Sigmoid colon (tissue), 7 donors: ENCODE measurements around the gene LRRFIP2. TPM values are rescaled to one million over a fixed set of nuclear protein-coding genes. Genes with fewer than 3 reads are reported as not detected.

Source experiments
- DNase-seq: peaks from one replicate; pipeline ENCODE4 v3.0.0-alpha.2; 2019
- H3K27ac ChIP-seq, 4 donors: fragments of 200-600 bp; sonication (generic); one replicate each; pipeline ENCODE4 v1.5.1; 2016 to 2019; ENCODE audit warnings: mild to moderate bottlenecking in 1 of 4
- H3K27me3 ChIP-seq, 3 donors: fragments of 200-600 bp; sonication (generic); one replicate each; pipeline ENCODE4 v1.5.1; 2019; ENCODE audit warnings: mild to moderate bottlenecking in 1 of 3
- H3K36me3 ChIP-seq, 4 donors: fragments of 200-600 bp; sonication (generic); one replicate each; pipeline ENCODE4 v1.5.1; 2016 to 2019
- H3K4me1 ChIP-seq, 4 donors: fragments of 200-600 bp; sonication (generic); one replicate each; pipeline ENCODE4 v1.5.1; 2017 to 2019
- H3K4me3 ChIP-seq, 4 donors: fragments of 200-600 bp; sonication (generic); one replicate each; pipeline ENCODE4 v1.5.1; 2017 to 2019; ENCODE audit warnings: mild to moderate bottlenecking in 2 of 4, moderate library complexity in 1 of 4
- H3K9me3 ChIP-seq, 4 donors: fragments of 200-600 bp in 3 of 4; sonication (generic) in 3 of 4; one replicate each; pipeline versions ENCODE4 v1.5.1 to v1.6.1; 2013 to 2019
- EP300 ChIP-seq, 4 donors: sonication (generic); formaldehyde crosslinking; IDR thresholded peaks; one replicate each; pipeline ENCODE4 v1.6.1; 2017; ENCODE audit warnings: antibody characterized with exemption in 4 of 4
- POLR2A ChIP-seq, 2 donors: fragments of 450-650 bp; IDR thresholded peaks; one replicate each; pipeline ENCODE4 v1.6.1; 2016; ENCODE audit warnings: antibody characterized with exemption in 2 of 2, mild to moderate bottlenecking in 2 of 2, moderate library complexity in 2 of 2
- POLR2AphosphoS5 ChIP-seq, 4 donors: sonication (generic); formaldehyde crosslinking; IDR thresholded peaks; one replicate each; pipeline ENCODE4 v1.6.1; 2017; ENCODE audit warnings: antibody characterized with exemption in 4 of 4
- WGBS, 2 donors: extraction: QIAGEN DNeasy Blood & Tissue Kit; methylation state at CpG; one replicate each; pipeline ENCODE4 v1.1.7; 2013; 5-methylcytosine and 5-hydroxymethylcytosine counted together
- intact Hi-C: fragments of 100-400 bp; cut with DNase I; formaldehyde crosslinking; loops from one replicate; pipeline ENCODE4 v1.15.1; 2023
- polyA plus RNA-seq, 3 donors: library from polyadenylated mRNA; stranded (reverse); fragments of 200-250 nt; gene quantifications; one replicate each; pipeline ENCODE4 v1.2.3, GENCODE V29; 2013
- total RNA-seq, 4 donors: library from RNA; depleted of rRNA; stranded (reverse); fragments of >200 nt; gene quantifications; one replicate each; pipeline ENCODE4 v1.1.0, GENCODE V29; 2016
- TF ChIP-seq, protein P1 (sequence below), 4 experiments: fragments of 450-650 bp in 3 of 4; fragments of 200-600 bp in 1 of 4; IDR thresholded peaks; one replicate each; pipeline ENCODE4 v1.5.1; 2016 to 2019; ENCODE audit warnings: antibody characterized with exemption in 4 of 4, mild to moderate bottlenecking in 3 of 4, moderate library complexity in 2 of 4
- donor health status: healthy with polysubstance abuse.
- donor health status: Bipolar disorder and iron deficiency.
- donor health status: healthy.

LRRFIP2 gene
- total and polyA plus RNA-seq, 7 donors: 47.2 to 91.8 (median 60.1) TPM

DNA sequence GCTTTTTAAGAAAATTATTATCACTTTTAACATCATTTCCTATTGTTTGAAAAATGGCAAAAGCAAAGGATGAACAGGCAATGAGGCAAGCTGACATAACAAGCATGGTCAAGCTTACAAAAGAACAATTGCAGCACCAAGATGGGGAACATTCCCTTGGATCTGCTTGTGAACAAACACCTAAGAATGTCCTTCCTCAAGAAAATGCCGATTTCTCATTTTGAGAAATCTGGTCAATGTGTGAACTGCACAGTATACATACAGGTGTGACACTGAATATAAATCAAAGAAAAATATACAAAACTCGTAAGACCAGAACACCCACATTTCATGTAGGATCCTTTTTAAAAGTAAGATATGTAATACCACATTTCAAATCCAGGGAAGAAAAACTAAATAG, 58.9 kb downstream of the LRRFIP2 start:
- no peaks in the 10 kb centered on the region for H3K36me3 ChIP-seq
- no peaks in the 10 kb centered on the region for H3K27me3 ChIP-seq
- DNase-seq: no peak
- H3K27ac ChIP-seq: peak overlapping the region in 1 of 4 donors; percentile 48
- WGBS, 2 donors: 92 to 93% methylated on average over 2 of the region's 2 CpGs
- no peak overlapping the region for H3K4me3 ChIP-seq
- no peaks in the 10 kb centered on the region for H3K9me3 ChIP-seq
- TF ChIP-seq EP300 (IDR thresholded peaks at IDR 0.05) (no peak), POLR2AphosphoS5 (IDR thresholded peaks at IDR 0.05) (no peak), POLR2A (IDR thresholded peaks at IDR 0.05) (no peak)
- TF ChIP-seq, protein P1, sequence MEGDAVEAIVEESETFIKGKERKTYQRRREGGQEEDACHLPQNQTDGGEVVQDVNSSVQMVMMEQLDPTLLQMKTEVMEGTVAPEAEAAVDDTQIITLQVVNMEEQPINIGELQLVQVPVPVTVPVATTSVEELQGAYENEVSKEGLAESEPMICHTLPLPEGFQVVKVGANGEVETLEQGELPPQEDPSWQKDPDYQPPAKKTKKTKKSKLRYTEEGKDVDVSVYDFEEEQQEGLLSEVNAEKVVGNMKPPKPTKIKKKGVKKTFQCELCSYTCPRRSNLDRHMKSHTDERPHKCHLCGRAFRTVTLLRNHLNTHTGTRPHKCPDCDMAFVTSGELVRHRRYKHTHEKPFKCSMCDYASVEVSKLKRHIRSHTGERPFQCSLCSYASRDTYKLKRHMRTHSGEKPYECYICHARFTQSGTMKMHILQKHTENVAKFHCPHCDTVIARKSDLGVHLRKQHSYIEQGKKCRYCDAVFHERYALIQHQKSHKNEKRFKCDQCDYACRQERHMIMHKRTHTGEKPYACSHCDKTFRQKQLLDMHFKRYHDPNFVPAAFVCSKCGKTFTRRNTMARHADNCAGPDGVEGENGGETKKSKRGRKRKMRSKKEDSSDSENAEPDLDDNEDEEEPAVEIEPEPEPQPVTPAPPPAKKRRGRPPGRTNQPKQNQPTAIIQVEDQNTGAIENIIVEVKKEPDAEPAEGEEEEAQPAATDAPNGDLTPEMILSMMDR (IDR thresholded peaks at IDR 0.05): no peak
- intact Hi-C loops: no loop called here
- peaks cover 0 to 34% (median 20%) of the 10 kb centered on the region in 4 donors for H3K4me1 ChIP-seq

DNA sequence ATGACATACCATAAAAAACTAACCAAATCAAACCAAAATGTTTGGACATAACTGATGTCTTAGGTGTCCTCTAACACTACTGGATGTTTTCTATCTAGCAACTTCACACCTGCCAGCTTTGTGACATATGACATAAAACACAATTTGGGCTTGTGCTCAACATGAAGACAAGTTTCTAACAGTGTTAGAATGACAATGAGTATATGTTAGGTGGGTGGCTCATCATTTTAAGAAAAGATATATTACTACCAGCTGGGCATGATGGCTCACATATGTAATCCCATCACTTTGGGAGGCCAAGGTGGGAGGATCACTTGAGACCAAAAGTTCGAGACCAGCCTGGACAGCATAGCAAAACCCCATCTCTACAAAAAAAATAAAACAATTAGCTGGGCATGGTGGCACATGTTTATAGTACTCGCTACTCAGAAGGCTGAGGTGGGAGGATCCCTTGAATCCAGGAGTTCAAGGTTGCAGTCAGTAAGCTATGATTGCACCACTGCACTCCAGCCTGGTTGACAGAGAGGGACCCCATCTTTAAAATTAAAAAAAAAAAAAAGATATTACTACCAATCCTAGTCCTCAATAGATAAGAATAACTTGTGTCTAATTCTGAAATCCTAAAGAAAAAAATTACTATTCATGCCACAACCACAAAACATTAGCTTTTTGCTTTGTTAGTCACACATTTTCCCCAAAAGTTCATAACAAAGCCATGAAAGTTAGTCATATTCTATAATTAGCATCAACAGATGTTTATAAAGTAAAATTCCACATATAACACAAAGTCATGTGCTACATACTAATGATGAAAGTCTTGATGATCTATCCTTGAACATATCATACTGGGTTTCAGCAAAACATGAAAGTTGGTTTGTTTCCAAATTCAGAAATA, 59.9 kb downstream of the LRRFIP2 start:
- DNase-seq: no peak
- Histone ChIP-seq H3K27me3 (no peaks in the 10 kb centered on the region), H3K4me1 (peaks cover 0 to 39% (median 21%) of the 10 kb centered on the region in 4 donors), H3K27ac (peak overlapping the region in 2 of 4 donors; percentile 31 to 48), H3K36me3 (no peaks in the 10 kb centered on the region), H3K4me3 (no peak overlapping the region), H3K9me3 (no peaks in the 10 kb centered on the region)
- intact Hi-C loops: no loop called here
- TF ChIP-seq, protein P1 (IDR thresholded peaks at IDR 0.05): no peak
- TF ChIP-seq POLR2A (IDR thresholded peaks at IDR 0.05): no peak
- no peak for TF ChIP-seq EP300 (IDR thresholded peaks at IDR 0.05)
- peak in 1 of 4 donors; percentile 25 for TF ChIP-seq POLR2AphosphoS5 (IDR thresholded peaks at IDR 0.05)
- WGBS, 2 donors: 96 to 98% methylated on average over 2 of the region's 2 CpGs

GRCh38 chr3:37112987-37113386, 61.4 kb downstream of the LRRFIP2 start:
- Histone ChIP-seq H3K4me3 (no peak overlapping the region), H3K27ac (no peak overlapping the region), H3K9me3 (no peaks in the 10 kb centered on the region), H3K27me3 (no peaks in the 10 kb centered on the region), H3K36me3 (no peaks in the 10 kb centered on the region), H3K4me1 (peaks cover 0 to 49% (median 31%) of the 10 kb centered on the region in 4 donors)
- intact Hi-C loops: no loop called here
- TF ChIP-seq POLR2AphosphoS5 (IDR thresholded peaks at IDR 0.05): no peak
- TF ChIP-seq EP300 (IDR thresholded peaks at IDR 0.05): no peak
- no peak for TF ChIP-seq POLR2A (IDR thresholded peaks at IDR 0.05)
- TF ChIP-seq, protein P1 (IDR thresholded peaks at IDR 0.05): no peak
- WGBS, 2 donors: 95 to 98% methylated on average over 1 of the region's 1 CpG
- DNase-seq: no peak

DNA sequence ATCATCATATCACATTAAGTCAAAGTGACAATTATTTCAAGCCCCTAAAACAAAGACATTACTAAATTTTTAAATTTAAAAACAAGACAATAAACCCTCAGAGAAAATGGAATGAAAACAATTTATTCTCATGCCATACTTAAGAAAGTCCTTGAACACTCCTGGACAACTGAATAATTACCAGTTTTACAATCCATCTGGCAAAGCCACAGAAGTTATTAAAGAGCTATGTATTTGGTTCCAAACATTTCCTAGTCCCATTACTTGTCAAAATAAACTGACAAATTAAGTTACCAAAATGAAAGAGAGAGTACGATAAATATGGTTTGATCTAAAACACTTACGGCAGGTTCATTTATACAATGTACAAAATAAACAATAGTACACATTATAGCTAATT, 63.2 kb downstream of the LRRFIP2 start:
- intact Hi-C loops: no loop called here
- Histone ChIP-seq H3K9me3 (no peaks in the 10 kb centered on the region), H3K36me3 (no peaks in the 10 kb centered on the region), H3K27ac (no peak overlapping the region), H3K4me3 (no peak overlapping the region), H3K27me3 (no peaks in the 10 kb centered on the region), H3K4me1 (peaks cover 0 to 49% (median 31%) of the 10 kb centered on the region in 4 donors)
- 82 to 93% methylated on average over 2 of the region's 2 CpGs for WGBS, 2 donors
- TF ChIP-seq, protein P1 (IDR thresholded peaks at IDR 0.05): no peak
- TF ChIP-seq POLR2AphosphoS5 (IDR thresholded peaks at IDR 0.05): no peak
- no peak for TF ChIP-seq EP300 (IDR thresholded peaks at IDR 0.05)
- TF ChIP-seq POLR2A (IDR thresholded peaks at IDR 0.05): no peak
- no peak for DNase-seq
